GM10847 (cell line): Measurements from ENCODE around the gene JARID2.

Source experiments
- POLR2A ChIP-seq: IDR thresholded peaks from 2 replicates; pipeline ENCODE4 v1.6.1; 2011; ENCODE audit not compliant: insufficient read length; ENCODE audit errors: extremely low read depth

Gene JARID2

DNA sequence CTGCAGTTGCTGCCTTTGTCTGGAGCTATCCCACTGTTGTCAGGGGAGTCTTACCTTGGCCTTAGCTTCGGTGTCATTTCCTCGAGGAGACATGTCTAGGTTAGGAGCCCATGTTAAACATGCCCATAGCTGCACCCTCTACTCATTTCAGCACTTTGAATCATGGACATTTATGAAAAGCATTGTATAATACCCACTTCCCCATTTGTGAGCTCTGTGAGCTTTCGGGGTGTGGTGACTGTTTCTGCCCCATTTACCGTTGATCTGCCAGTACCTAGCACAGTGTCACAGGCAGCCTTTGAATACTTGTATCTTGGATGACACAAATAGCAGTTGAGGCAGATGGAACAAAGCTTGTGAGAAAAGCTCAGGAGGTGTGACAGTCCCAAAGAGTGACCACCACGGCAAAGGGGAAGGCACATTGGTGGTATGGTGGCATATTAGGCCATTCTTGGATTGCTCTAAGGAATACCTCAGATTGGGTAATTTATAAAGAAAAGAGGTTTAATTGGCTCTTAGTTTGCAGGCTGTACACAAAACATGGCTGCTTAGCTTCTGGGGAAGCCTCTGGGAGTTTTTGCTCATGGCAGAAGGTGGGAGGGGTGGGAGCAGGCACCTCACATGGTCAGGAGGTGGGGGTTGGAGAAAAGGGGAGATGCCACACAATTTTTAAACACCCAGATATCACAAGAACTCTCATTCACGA is 42.0 kb downstream of the JARID2 start:
- no peak for TF ChIP-seq POLR2A

DNA sequence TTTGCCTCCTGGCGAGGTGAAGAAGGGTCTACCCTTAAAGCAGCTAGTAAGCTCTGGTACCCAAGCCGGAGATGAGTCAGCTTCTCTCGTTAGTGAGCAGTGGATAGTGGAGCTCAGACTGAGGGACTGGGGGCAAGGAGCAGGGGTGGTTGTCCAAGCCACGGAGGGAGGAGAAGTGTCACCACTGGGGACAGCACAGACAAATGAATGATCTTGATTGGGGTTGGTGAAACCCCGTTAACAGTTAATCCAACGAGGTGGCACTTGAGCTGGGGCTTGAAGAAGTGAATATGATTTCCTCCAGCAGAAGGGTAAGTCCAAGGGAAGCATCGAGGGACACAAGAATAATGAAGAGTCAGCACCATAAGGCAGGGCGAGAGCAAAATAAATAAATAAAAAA is 43.0 kb downstream of the JARID2 start:
- no peak for TF ChIP-seq POLR2A

DNA sequence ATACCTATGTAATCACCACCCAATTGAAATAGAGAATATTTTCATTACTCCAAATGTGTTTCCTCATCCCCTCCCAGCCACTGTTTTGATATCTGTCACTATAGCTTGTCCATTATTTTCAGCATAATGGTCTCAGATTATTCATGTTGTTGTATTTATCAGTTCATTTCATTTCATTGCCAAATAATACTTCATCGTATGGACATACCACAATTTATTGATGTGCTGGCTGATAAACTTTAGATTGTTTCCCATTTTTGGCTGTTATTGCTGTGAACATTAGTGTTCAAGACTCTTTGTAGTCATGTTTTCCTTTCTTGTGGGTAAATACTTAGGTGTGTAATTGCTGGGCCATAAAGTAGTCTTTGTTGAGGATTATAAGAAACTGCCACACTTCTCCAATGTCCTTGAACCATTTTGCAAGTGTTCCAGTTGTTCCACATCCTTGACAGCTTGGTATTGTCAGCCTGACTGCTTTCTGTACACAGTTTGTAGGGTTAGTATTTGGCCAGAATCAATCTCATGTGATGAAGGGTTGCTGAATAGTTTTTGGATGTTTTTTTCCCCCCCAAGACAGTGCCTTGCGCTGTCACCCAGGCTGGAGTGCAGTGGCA is 44.3 kb downstream of the JARID2 start:
- no peak for TF ChIP-seq POLR2A

DNA sequence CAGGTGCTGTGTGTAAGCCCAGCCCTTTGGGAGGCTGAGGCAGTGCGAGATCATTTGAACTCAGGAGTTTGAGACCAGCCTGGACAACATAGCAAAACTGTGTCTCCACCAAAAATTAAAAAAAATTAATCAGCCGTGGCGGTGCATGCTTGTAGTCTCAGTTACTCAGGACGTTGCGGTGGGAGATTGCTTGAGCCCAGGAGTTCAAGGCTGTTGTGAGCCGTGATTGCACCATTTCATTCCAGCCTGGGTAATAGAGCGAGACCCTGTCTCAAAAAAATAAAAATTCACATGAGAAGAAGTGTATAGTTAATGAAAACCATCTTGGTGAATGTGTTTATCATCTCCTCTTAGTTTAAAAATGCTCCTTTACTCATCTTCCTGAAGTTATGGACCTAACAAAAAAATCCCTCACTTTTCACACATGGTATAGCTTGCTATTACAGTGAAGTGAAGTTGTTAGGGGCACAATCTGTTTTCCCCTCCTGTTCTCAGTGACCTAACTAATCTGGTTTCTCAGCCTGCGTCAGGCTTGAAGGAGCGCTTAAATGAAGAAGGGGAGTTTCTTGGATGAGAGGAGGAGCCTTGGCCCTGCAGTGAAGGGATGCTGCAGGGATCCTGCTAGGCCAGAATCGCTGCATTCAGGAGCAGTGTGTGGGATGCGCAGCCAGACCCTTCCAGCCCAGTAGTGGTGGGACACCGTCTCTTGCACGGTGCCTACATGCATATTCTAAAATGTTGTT is 45.3 kb downstream of the JARID2 start:
- TF ChIP-seq POLR2A = no peak

DNA sequence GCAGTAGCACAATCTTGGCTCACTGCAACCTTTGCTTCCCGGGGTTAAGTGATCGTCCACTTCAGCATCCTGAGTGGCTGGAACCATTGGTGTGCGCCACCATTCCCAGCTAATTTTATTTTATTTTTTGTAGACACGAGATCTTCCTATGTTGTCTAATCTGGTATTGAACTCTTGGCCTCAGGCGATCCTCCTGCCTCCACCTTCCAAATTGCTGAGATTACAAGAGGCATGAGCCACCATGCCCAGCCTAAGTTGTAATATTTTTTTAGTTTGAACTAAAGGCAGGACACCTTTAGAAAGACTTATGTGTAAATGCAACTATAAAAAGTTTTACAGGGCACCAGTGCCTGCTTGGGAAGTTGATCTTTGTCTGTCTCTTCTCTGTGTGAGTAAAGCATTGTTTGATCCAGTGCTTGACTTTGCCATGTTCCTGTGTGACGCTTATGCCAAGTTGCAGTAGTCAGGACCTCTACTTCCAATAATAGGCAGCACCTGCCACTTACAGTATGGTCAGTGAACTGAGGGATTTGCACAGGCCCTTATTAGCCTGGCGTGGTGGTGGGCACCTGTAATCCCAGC is 46.9 kb downstream of the JARID2 start:
- no peak for TF ChIP-seq POLR2A

DNA sequence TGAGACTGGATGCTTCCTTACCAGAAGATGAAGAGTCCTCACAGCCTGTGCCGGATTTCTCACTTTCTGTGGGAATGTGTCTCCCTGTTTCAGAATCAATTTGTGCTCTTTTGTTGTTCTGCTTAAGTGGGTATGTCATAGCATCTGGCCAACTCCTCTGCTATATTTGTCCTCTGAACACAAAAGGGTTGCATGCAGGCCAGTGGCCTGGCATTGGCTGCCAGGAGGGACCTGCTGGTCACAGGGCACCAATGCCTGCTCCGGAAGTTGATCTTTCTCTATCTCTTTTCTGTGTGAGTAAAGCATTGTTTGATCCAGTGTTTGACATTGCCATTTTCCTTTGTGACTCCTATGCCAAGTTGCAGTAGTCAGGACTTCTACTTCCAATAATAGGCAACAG is 47.8 kb downstream of the JARID2 start:
- TF ChIP-seq POLR2A = no peak

DNA sequence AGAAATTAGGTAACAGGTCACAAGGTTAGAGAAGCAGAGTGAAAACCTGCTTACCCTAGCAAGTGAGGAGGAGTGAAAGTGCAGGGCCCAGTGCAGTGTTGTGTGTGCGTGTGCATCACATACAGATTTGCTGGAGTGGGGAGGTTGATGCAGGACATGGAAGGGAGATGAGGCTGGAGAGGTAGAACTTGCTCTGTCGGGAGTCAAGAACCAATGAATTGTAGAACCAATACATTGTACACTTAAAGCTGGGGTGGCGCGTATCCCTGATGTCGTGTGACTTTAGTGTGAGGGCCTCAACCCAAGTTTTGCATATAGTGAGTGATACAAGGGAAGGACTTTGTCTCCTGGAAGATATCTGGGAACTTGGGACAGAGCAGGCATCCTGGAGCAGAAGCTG is 48.6 kb downstream of the JARID2 start:
- TF ChIP-seq POLR2A = no peak

DNA sequence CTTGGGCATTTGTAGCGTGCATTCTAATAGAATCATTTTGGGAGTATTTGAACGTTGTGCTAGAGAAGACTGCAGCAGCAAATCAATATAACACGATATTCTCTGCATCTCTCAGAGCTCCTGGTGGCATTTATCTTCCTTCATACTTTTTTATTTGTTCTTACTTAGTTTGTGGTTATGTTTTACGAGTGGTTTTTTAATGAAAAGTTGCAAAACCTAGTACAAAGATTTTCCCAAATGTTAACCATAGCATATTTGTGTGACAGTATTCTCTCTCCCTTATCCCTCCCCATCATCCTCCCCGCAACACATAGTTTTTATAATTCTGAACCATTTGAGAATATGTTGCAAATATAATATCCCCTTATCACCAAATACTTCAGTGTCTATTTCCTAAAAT is 50.4 kb downstream of the JARID2 start:
- no peak for TF ChIP-seq POLR2A

DNA sequence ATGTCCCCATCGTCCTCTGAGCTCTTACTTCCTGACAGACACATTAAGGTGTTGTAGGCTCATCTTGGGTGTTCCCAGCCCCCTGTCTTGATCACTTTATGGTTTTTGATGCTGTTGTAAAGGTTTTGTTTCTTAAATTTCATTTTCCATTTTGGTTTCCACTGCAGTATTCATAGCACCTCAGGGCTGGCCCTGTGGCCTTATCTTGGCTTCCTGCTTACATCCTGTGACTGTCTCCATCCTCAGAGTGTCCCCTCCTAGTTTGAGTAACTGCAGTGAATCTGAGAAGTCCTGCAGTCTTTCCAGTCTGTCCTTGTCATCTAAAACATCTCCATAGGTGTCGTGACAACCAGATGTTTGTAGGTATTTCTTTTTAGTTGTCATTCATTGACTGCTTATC is 50.9 kb downstream of the JARID2 start:
- no peak for TF ChIP-seq POLR2A

DNA sequence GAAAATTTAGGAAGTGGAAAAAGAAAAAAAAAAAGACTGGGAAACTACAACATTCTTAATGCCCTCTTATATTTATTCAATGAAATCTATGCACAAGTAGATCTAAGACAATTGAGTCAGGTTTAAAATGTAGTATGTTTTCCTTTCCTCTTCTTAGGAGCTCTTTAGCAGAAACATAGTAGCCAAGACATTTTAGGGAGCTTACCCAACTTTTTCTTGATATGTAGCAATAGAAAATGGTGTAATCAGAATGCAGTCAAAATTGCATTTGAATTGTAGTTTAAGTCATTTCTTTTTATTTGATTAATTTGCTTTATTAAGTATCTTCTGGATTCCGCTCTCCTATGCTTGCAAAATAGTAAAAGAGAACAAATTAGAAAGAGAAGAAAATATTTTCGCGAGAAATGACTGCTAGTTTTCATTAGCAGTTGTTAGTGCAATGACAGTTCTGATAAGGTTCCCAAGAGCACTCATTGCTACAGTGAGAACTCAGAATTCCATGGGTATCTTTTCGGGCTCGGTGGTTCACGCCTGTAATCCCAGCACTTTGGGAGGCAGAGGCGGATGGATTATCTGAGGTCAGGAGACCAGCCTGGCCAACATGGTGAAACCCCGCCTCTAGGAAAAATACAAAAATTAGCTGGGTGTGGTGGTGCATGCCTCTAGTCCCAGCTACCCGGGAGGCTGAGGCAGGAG is 52.2 kb downstream of the JARID2 start:
- TF ChIP-seq POLR2A = no peak

DNA sequence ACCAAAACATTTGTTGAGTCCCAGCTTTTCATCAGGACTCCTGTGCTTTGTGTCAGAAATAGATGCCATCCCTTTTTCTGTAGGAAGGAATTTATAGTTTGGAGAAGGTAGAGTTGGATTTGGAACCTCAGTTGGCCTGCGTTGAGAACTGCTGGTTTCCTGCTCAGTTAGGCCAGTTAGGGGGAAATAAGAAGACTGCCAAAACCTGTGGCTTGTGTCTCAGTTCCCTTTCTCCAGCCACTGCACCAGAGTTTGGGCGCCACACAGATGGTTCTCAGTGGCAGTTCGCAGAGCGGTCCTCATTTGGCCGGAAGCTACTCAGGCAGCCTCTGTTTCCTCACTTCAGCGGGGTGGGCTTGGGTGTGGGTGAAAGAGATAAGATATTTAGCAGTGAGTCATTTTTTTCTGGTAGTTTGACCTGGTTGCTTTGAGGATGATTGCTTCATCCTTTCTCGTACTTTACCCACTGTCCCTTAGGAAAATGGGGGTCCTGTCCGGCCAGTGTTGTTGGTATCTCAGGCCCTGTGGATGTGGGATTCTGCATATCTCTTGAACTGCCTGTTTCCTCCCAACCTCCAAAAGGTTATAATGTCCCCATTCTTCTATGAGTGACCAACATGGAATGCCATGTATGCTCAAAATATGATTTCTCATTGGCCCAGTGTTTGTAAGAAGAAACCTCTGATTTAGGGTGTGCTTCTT is 53.7 kb downstream of the JARID2 start:
- no peak for TF ChIP-seq POLR2A

DNA sequence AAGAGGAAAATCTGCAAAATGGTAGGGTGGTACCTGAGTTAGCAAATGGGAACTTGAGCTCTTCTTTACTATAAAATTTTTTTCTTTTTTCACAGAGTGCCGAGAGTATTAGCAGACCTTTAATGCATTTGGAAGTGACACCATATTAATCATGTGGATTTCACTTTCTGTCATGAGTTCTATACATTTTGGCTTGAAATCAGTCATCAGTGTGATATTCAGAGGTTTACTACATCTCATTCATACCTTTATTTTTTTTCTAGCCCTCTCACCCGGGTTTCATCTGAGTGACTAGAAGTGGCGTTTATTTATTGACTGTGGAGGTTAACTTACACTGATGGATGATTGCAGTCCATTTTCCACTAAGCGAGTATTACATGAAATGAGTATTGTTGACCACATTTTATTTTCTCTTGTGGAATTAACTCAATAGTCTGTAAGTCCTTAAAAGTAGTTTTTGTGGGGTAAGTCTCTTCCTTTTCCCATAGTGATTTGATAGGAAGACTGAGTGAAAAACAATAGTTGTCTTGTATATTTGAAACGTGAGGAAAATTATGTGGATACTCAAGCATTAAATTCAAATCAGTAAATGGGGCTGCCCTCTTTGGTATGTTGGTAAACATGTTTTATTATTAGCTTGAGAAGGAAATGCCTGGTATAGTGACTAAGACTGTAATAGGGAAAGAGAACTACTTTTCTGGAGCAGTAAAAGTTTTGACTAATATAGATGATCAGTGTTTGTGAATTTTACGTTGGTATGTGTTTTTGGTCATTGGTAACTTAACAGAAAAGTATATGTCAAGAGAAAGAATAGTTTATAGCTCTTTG is 55.5 kb downstream of the JARID2 start:
- TF ChIP-seq POLR2A = no peak

DNA sequence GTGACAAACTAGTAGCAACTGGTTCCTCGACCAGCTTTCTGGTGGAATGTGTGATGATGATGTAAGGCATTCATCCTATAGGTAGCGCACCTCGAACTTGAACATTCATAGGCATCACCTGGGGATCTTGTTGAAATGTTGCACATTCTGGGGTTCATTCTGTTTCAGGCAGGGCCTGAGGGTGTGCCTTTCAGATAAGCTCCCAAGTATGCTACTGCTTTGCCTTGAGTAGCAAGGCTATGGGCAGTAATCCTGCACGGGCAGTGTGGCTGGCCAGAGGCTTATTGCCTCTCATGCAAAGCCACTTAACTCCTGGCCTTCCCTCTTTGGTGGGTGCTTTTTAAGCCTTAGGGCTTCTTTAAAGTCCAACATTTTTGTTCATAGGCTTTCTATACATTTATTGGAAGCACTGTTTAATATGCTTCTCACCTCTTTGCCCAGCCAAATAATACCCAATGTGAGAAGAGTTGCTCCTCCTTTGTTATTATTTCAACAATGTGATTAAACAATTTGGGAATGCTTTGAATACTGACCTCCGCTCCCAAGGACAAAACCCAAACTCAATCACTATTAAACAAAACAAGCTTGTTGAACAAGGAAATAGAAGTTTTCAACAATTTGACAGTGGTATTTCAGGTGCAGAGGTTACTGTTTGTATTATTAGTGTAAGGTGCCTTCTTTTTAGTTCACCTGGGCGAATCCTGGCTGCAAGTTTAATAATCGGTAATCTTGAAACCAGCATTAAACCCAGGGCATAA is 57.5 kb downstream of the JARID2 start:
- TF ChIP-seq POLR2A = no peak
